PC-3 (cell line): Measurements from ENCODE around the gene CIAO2B. TPM values are rescaled to one million over a fixed set of nuclear protein-coding genes. Genes with fewer than 3 reads are reported as not detected.

Source experiments
- ATAC-seq: fragments of 200-7000 bp; cut with Tn5 transposase; 2 replicates; pipeline ENCODE4 v1.9.1; 2020; ENCODE audit warnings: mild to moderate bottlenecking, moderate library complexity
- BruUV-seq: library from RNA; stranded (reverse); fragments of 400-500 nt; replicated peaks from 2 replicates; lab custom pipeline; 2021; lab: Mats Ljungman, UMichigan
- CTCF ChIA-PET: fragments of 300-600 bp; sonication (Branson Sonifier 250); formaldehyde crosslinking; loops from one replicate; lab custom pipeline; 2022; ENCODE audit warnings: antibody characterized with exemption; lab: Charles Lee
- POLR2A ChIA-PET: fragments of 300-600 bp; sonication (Branson Sonifier 250); formaldehyde crosslinking; loops from one replicate; lab custom pipeline; 2022; ENCODE audit warnings: antibody characterized with exemption; ENCODE audit not compliant: unreplicated experiment; lab: Charles Lee
- DNase-seq: peaks from one replicate; pipeline ENCODE4 v3.0.0-alpha.2; 2015
- H2AFZ ChIP-seq: fragments of 300-600 bp; sonication (generic); 2 replicates; pipeline ENCODE4 v1.6.0; 2016; ENCODE audit warnings: antibody characterized with exemption, low read length
- H3F3A ChIP-seq: fragments of 300-600 bp; sonication (generic); one replicate; pipeline ENCODE4 v1.6.0; 2017; ENCODE audit warnings: antibody characterized with exemption, low read length, control low read depth, mild to moderate bottlenecking; ENCODE audit not compliant: unreplicated experiment
- H3K27ac ChIP-seq: fragments of 300-600 bp; sonication (generic); 2 replicates; pipeline ENCODE4 v1.5.1; 2016; ENCODE audit warnings: mild to moderate bottlenecking, low read length
- H3K27me3 ChIP-seq: fragments of 300-600 bp; sonication (generic); 2 replicates; pipeline ENCODE4 v1.6.1; 2016; ENCODE audit warnings: low read length, mixed read lengths
- H3K36me3 ChIP-seq: fragments of 300-600 bp; sonication (generic); 2 replicates; pipeline ENCODE4 v1.6.1; 2016; ENCODE audit warnings: low read depth, mixed run types, low read length, mixed read lengths
- H3K4me1 ChIP-seq: fragments of 300-600 bp; sonication (generic); 2 replicates; pipeline ENCODE4 v1.5.1; 2016; ENCODE audit warnings: low read length; ENCODE audit not compliant: insufficient read depth
- H3K4me2 ChIP-seq: fragments of 300-600 bp; sonication (generic); 2 replicates; pipeline ENCODE4 v1.6.0; 2016; ENCODE audit warnings: low read length
- H3K4me3 ChIP-seq: fragments of 300-600 bp; sonication (generic); 2 replicates; pipeline ENCODE4 v1.5.1; 2016; ENCODE audit warnings: mild to moderate bottlenecking, low read length, mixed read lengths
- H3K79me2 ChIP-seq: fragments of 300-600 bp; sonication (generic); 2 replicates; pipeline ENCODE4 v1.6.1; 2017; ENCODE audit warnings: low read length, mixed read lengths
- H3K9ac ChIP-seq: fragments of 300-600 bp; sonication (generic); 2 replicates; pipeline ENCODE4 v1.6.0; 2016; ENCODE audit warnings: mild to moderate bottlenecking, low read length
- H3K9me2 ChIP-seq: fragments of 300-600 bp; sonication (generic); replicated peaks from 2 replicates; pipeline ENCODE4 v1.6.1; 2016; ENCODE audit warnings: mixed run types, low read length, mixed read lengths
- H3K9me3 ChIP-seq: fragments of 300-600 bp; sonication (generic); 2 replicates; pipeline ENCODE4 v1.6.1; 2016; ENCODE audit warnings: low read length, mixed read lengths
- H4K20me1 ChIP-seq: fragments of 300-600 bp; sonication (generic); 2 replicates; pipeline ENCODE4 v1.6.1; 2016; ENCODE audit warnings: low read length, mixed read lengths
- EZH2 ChIP-seq: fragments of 300-600 bp; sonication (generic); IDR thresholded peaks from one replicate; pipeline ENCODE4 v1.6.1; 2017; ENCODE audit warnings: antibody characterized with exemption, mild to moderate bottlenecking, low read length; ENCODE audit not compliant: unreplicated experiment
- EZH2phosphoT487 ChIP-seq: fragments of 300-600 bp; sonication (generic); IDR thresholded peaks from 2 replicates; pipeline ENCODE4 v1.6.1; 2018; ENCODE audit warnings: mild to moderate bottlenecking, antibody characterized with exemption, low read length, borderline replicate concordance
- intact Hi-C: fragments of 100-400 bp; cut with micrococcal nuclease; formaldehyde crosslinking; loops from 2 replicates; pipeline ENCODE4 v1.9.0; 2023
- total RNA-seq: library from RNA; depleted of rRNA; stranded (reverse); fragments of >200 nt; gene quantifications from 2 replicates; pipeline ENCODE4 v1.2.3, GENCODE V29; 2014
- TF ChIP-seq, protein P1 (sequence below): fragments of 300-600 bp; sonication (generic); conservative IDR thresholded peaks from 2 replicates; pipeline ENCODE4 v1.5.1; 2017; ENCODE audit warnings: antibody characterized with exemption, low read depth, mild to moderate bottlenecking, low read length

CIAO2B gene
- total RNA-seq, 1 experiment from 2014 or later, result 172 TPM

DNA sequence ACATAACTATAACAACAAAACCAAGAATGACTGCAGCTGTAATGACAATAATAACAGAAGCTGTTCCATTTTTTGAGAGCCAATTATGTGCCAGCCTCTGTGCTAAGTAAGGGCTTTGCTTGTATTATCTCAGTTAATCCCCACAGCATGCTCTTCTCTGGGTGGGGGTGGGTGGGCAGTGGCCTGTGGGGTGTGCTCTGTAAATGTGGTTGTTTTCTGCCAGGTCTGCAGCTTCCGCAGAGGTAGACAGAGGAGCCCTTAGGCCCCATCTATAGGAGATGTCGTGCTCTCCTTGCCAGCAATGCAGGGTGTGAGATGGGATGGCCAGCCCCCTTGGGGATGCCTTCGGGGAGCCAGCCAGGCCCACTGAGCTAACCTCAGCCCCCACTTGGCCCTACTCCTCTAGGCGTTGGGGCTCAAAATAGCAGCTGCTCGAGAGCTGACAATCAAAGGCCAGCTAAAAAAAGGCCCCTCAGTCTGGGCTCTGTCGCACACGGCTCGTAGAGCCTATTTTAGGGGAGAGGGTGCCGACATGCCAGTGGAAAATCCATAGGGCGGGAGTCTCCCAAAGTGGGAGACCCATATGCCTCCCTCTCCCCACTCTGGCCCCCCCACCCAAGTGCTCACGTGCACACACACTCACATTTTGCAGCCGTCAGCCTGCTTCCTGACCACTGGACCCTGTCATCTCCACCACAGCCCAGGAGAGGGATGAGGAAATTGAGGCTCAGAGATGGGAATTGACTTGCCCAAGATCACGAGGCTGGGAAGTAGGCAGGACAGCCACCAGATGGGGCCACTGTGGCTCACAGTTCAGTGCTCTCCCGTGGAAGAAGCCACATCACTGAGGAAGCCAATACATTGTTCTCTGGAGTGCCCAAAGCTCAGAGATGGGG, 31.3 kb downstream of the CIAO2B start:
- Histone ChIP-seq H3K4me3 (no peak overlapping the region), H2AFZ (no peak overlapping the region), H3K9me3 (no peaks in the 10 kb centered on the region), H3K27ac (no peak overlapping the region), H3K79me2 (no peaks in the 10 kb centered on the region), H3K9ac (no peak overlapping the region), H4K20me1 (no peaks in the 10 kb centered on the region), H3F3A (no peaks in the 10 kb centered on the region), H3K9me2 (no peaks in the 10 kb centered on the region), H3K27me3 (no peaks in the 10 kb centered on the region), H3K4me1 (peaks cover 4% of the 10 kb centered on the region; the same call in 1 of the 2 replicates), H3K4me2 (no peak overlapping the region), H3K36me3 (no peaks in the 10 kb centered on the region)
- POLR2A ChIA-PET, result no interaction called here
- DNase-seq (no peak), ATAC-seq (no peak)
- BruUV-seq, result no TSS peak
- intact Hi-C loops, result no loop called here
- TF ChIP-seq EZH2 (no peak), EZH2phosphoT487 (no peak)
- TF ChIP-seq, protein P1, sequence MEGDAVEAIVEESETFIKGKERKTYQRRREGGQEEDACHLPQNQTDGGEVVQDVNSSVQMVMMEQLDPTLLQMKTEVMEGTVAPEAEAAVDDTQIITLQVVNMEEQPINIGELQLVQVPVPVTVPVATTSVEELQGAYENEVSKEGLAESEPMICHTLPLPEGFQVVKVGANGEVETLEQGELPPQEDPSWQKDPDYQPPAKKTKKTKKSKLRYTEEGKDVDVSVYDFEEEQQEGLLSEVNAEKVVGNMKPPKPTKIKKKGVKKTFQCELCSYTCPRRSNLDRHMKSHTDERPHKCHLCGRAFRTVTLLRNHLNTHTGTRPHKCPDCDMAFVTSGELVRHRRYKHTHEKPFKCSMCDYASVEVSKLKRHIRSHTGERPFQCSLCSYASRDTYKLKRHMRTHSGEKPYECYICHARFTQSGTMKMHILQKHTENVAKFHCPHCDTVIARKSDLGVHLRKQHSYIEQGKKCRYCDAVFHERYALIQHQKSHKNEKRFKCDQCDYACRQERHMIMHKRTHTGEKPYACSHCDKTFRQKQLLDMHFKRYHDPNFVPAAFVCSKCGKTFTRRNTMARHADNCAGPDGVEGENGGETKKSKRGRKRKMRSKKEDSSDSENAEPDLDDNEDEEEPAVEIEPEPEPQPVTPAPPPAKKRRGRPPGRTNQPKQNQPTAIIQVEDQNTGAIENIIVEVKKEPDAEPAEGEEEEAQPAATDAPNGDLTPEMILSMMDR, result no peak
- CTCF ChIA-PET, result no interaction called here

DNA sequence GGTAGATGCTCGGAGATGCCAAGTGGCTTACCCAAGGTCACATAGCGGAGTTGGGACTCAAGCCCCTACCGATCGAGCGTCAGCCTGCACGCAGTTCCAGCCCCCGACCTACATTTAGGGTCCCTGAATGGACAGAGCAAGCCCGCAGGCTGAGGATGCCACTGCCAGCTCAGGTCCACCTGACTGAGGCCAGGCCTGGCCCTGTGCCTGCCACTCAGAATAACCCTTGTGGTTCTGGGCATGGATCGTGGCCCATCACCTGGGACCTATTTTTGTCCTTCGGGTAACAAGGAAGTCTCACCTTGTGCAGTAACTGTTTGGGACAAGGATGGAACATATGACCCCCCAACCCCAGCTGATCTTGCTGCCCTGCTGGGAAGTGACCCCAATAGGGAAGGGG, 32.6 kb downstream of the CIAO2B start:
- Histone ChIP-seq H3K4me2 (no peak overlapping the region), H3K36me3 (no peaks in the 10 kb centered on the region), H3K27ac (no peak overlapping the region), H2AFZ (no peak overlapping the region), H3K9me3 (no peaks in the 10 kb centered on the region), H3K4me3 (no peak overlapping the region), H4K20me1 (no peaks in the 10 kb centered on the region), H3K9ac (no peak overlapping the region), H3K4me1 (peaks cover 4% of the 10 kb centered on the region; the same call in 1 of the 2 replicates), H3K27me3 (no peaks in the 10 kb centered on the region), H3K9me2 (no peaks in the 10 kb centered on the region), H3K79me2 (no peaks in the 10 kb centered on the region), H3F3A (no peaks in the 10 kb centered on the region)
- ATAC-seq, result no peak
- DNase-seq, result no peak
- intact Hi-C loops, result no loop called here
- CTCF ChIA-PET, result no interaction called here
- no TSS peak for BruUV-seq
- TF ChIP-seq EZH2phosphoT487 (no peak), EZH2 (no peak)
- TF ChIP-seq, protein P1, result no peak
- POLR2A ChIA-PET, result no interaction called here
